ENCODE results near the gene NELFCD. TPM values are rescaled to one million over a fixed set of nuclear protein-coding genes. Genes with fewer than 3 reads are reported as not detected.

The NELFCD gene
- polyA plus RNA-seq, 1 of the 3 experiments (the other 2 are of a cell fraction), result 90.0 TPM

- peaks cover 28% of the 10 kb centered on the region for H3K79me2 ChIP-seq (ENCODE audit: insufficient read depth)
- no peak overlapping the region for H3K4me3 ChIP-seq (ENCODE audit: low read depth in 2 of 2, low read length in 1 of 2)
- H3F3A ChIP-seq (replicated peaks; ENCODE audit: insufficient read depth), result peaks cover 19% of the 10 kb centered on the region
- peaks cover 0 to 27% of the 10 kb centered on the region in 2 experiments; a peak in 3 of 4 replicates for H3K4me1 ChIP-seq (ENCODE audit: control insufficient read depth in 1 of 2, insufficient read depth in 2 of 2, low read depth in 1 of 2, low read length in 1 of 2)
- no peak for DNase-seq
- H3K9me2 ChIP-seq, result no peaks in the 10 kb centered on the region
- no peaks in the 10 kb centered on the region for H3K27me3 ChIP-seq (ENCODE audit: insufficient read depth)
- H3K36me3 ChIP-seq (replicated peaks in 1 of 2; ENCODE audit: control insufficient read depth in 1 of 2, insufficient read depth in 2 of 2, low read length in 1 of 2), result peaks cover 16 to 32% of the 10 kb centered on the region in 2 experiments
- WGBS (ENCODE audit: low lambda C conversion rate), result 36% methylated on average over 5 of the region's 5 CpGs
- peak overlapping the region; percentile 34 to 38 for H3K27ac ChIP-seq (ENCODE audit: low read depth in 2 of 2, low read length in 1 of 2)
- ChIA-PET CTCF (interaction anchor here (1.3 kb wide), 1 partner anchor 475 kb away, joined by 3 read pairs; no protein-coding TSS in a partner anchor), POLR2A (no interaction called here)
- H2AFZ ChIP-seq (ENCODE audit: low read depth), result no peak overlapping the region
- H3K4me2 ChIP-seq, result peak overlapping the region; percentile 32; the same call in 1 of the 2 replicates
- H4K20me1 ChIP-seq (ENCODE audit: insufficient read depth), result peaks cover 9% of the 10 kb centered on the region; the same call in 1 of the 2 replicates
- TF ChIP-seq FOXM1 (IDR thresholded peaks at IDR 0.05; ENCODE audit: low read depth) (no peak), PBX3 (IDR thresholded peaks at IDR 0.05) (peak; percentile 46)
- H3K9me3 ChIP-seq, result no peaks in the 10 kb centered on the region
- H3K9ac ChIP-seq, result no peak overlapping the region
Observed at GRCh38 chr20:59020938-59021551, 40.0 kb downstream of the NELFCD start.

GRCh38 chr20:59022754-59023153, 41.7 kb downstream of the NELFCD start:
- Histone ChIP-seq H3K27ac (ENCODE audit: low read depth in 2 of 2, low read length in 1 of 2) (no peak overlapping the region; a peak in 1 of 4 replicates), H3K4me2 (no peak overlapping the region), H3K9me2 (no peaks in the 10 kb centered on the region), H3K27me3 (ENCODE audit: insufficient read depth) (no peaks in the 10 kb centered on the region), H3K9ac (no peak overlapping the region), H2AFZ (ENCODE audit: low read depth) (no peak overlapping the region), H3F3A (replicated peaks; ENCODE audit: insufficient read depth) (peaks cover 19% of the 10 kb centered on the region), H3K4me3 (ENCODE audit: low read depth in 2 of 2, low read length in 1 of 2) (no peak overlapping the region), H3K4me1 (ENCODE audit: control insufficient read depth in 1 of 2, insufficient read depth in 2 of 2, low read depth in 1 of 2, low read length in 1 of 2) (peaks cover 6 to 17% of the 10 kb centered on the region in 2 experiments; a peak in 3 of 4 replicates), H3K9me3 (no peaks in the 10 kb centered on the region), H3K79me2 (ENCODE audit: insufficient read depth) (peaks cover 45% of the 10 kb centered on the region), H3K36me3 (replicated peaks in 1 of 2; ENCODE audit: control insufficient read depth in 1 of 2, insufficient read depth in 2 of 2, low read length in 1 of 2) (peaks cover 32 to 46% of the 10 kb centered on the region in 2 experiments), H4K20me1 (ENCODE audit: insufficient read depth) (peaks cover 24% of the 10 kb centered on the region)
- ChIA-PET POLR2A (no interaction called here), CTCF (no interaction called here)
- WGBS (ENCODE audit: low lambda C conversion rate), result 95% methylated on average over 15 of the region's 15 CpGs
- no peak for DNase-seq
- TF ChIP-seq, protein P1, sequence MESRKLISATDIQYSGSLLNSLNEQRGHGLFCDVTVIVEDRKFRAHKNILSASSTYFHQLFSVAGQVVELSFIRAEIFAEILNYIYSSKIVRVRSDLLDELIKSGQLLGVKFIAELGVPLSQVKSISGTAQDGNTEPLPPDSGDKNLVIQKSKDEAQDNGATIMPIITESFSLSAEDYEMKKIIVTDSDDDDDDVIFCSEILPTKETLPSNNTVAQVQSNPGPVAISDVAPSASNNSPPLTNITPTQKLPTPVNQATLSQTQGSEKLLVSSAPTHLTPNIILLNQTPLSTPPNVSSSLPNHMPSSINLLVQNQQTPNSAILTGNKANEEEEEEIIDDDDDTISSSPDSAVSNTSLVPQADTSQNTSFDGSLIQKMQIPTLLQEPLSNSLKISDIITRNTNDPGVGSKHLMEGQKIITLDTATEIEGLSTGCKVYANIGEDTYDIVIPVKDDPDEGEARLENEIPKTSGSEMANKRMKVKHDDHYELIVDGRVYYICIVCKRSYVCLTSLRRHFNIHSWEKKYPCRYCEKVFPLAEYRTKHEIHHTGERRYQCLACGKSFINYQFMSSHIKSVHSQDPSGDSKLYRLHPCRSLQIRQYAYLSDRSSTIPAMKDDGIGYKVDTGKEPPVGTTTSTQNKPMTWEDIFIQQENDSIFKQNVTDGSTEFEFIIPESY (IDR thresholded peaks at IDR 0.05; ENCODE audit: borderline replicate concordance, low read depth), result no peak

- Histone ChIP-seq H3F3A (replicated peaks; ENCODE audit: insufficient read depth) (peaks cover 22% of the 10 kb centered on the region), H3K9me3 (no peaks in the 10 kb centered on the region), H3K4me1 (ENCODE audit: control insufficient read depth in 1 of 2, insufficient read depth in 2 of 2, low read depth in 1 of 2, low read length in 1 of 2) (peaks cover 10 to 21% of the 10 kb centered on the region in 2 experiments; a peak in 3 of 4 replicates), H3K27ac (ENCODE audit: low read depth in 2 of 2, low read length in 1 of 2) (no peak overlapping the region; a peak in 1 of 4 replicates), H3K9me2 (no peaks in the 10 kb centered on the region), H3K36me3 (replicated peaks in 1 of 2; ENCODE audit: control insufficient read depth in 1 of 2, insufficient read depth in 2 of 2, low read length in 1 of 2) (peaks cover 36 to 55% of the 10 kb centered on the region in 2 experiments), H3K4me3 (ENCODE audit: low read depth in 2 of 2, low read length in 1 of 2) (no peak overlapping the region), H3K4me2 (no peak overlapping the region), H4K20me1 (ENCODE audit: insufficient read depth) (peaks cover 32% of the 10 kb centered on the region), H3K79me2 (ENCODE audit: insufficient read depth) (peaks cover 53% of the 10 kb centered on the region), H2AFZ (ENCODE audit: low read depth) (no peak overlapping the region), H3K27me3 (ENCODE audit: insufficient read depth) (no peaks in the 10 kb centered on the region), H3K9ac (no peak overlapping the region)
- POLR2A ChIA-PET, result no interaction called here
- WGBS (ENCODE audit: low lambda C conversion rate), result 98% methylated on average over 12 of the region's 13 CpGs
- CTCF ChIA-PET, result no interaction called here
- DNase-seq, result no peak
- TF ChIP-seq ELF1 (IDR thresholded peaks at IDR 0.05), result no peak
- no peak for TF ChIP-seq EP300 (IDR thresholded peaks at IDR 0.05; ENCODE audit: borderline replicate concordance in 1 of 2, low read depth in 1 of 2, low read length in 1 of 2)
- TF ChIP-seq SMC3 (IDR thresholded peaks at IDR 0.05; ENCODE audit: low read depth, low read length), result no peak
- no peak for TF ChIP-seq FOSL2 (IDR thresholded peaks at IDR 0.05; ENCODE audit: borderline replicate concordance, low read depth)
- TF ChIP-seq PBX3 (IDR thresholded peaks at IDR 0.05), result no peak
- TF ChIP-seq MEF2A (IDR thresholded peaks at IDR 0.05; ENCODE audit: borderline replicate concordance, low read depth), result no peak
- no peak for TF ChIP-seq MXI1 (IDR thresholded peaks at IDR 0.05; ENCODE audit: low read depth, low read length)
- TF ChIP-seq MAX (IDR thresholded peaks at IDR 0.05; ENCODE audit: low read depth), result no peak
- TF ChIP-seq GATA2 (CRISPR knock-in tag; IDR thresholded peaks at IDR 0.05), result no peak
- TF ChIP-seq GABPA (IDR thresholded peaks at IDR 0.05; ENCODE audit: low read depth), result no peak
- no peak for TF ChIP-seq EZH2phosphoT487 (IDR thresholded peaks at IDR 0.05; ENCODE audit: borderline replicate concordance, low read depth)
- TF ChIP-seq, protein P1 (IDR thresholded peaks at IDR 0.05; ENCODE audit: borderline replicate concordance, low read depth), result no peak
Observed at GRCh38 chr20:59023616-59024015, 42.6 kb downstream of the NELFCD start.

Measured in SK-N-SH (cell line).